Heart left ventricle (tissue), 13 donors: ENCODE measurements around the gene FRMD4B.

Experiments used
- CTCF ChIP-seq, 12 donors: fragments of 200-600 bp; sonication (generic) in 4 of 12; IDR thresholded peaks; one replicate each; pipeline versions ENCODE4 v1.5.0 to v1.8.0; 2018 to 2022; ENCODE audit warnings: antibody characterized with exemption in 12 of 12, mild to moderate bottlenecking in 5 of 12
- POLR2A ChIP-seq, 2 donors: fragments of 450-650 bp; IDR thresholded peaks; one replicate each; pipeline ENCODE4 v1.6.1; 2017; ENCODE audit warnings: antibody characterized with exemption in 2 of 2, mild to moderate bottlenecking in 2 of 2, moderate library complexity in 2 of 2
- donor health status: ischemic (EF 13 %, LVEDD 7.1; RV severe dilation, severe dysfunction).
- donor health status: DM: no; HTN: yes; CAD: no.
- donor health status: DM: no; HTN: no; CAD: no.
- donor health status: ischemic (EF 25% LVEDD 6.9; RV normal size, moderate dysfunction).
- donor health status: ischemic (EF 25% LVEDD 5.7; RV mildly dilated, moderate dysfunction).
- donor health status: ischemic (EF 35%, LVEDD 5.7; RV mildly dilated, moderate dysfunction).
- donor health status: nonischemic (EF 11% LVEDD 7.7; RV severe dilation, severe dysfunction).
- donor health status: DM: yes; HTN: yes; CAD: no.
- donor health status: PGD.
- donor health status: ischemic (EF 29% LVEDD 5.4; RV normal size, mild dysfunction).
- donor health status: nonischemic (EF 23%, LVEDD 6.1; RV moderate dilation, normal function).

GRCh38 chr3:69319652-69320051, 66.2 kb downstream of the FRMD4B start:
- TF ChIP-seq CTCF (IDR thresholded peaks at IDR 0.05) (no peak), POLR2A (IDR thresholded peaks at IDR 0.05) (no peak)
